ENCODE data around the gene PTPRA. TPM values are rescaled to one million over a fixed set of nuclear protein-coding genes. Genes with fewer than 3 reads are reported as not detected.

PTPRA gene
- total and polyA plus RNA-seq, 2 of the 8 experiments (the other 6 are each of a cell fraction or from before 2014, with no cell fraction given) = 47.7 to 51.3 TPM

GRCh38 chr20:2911200-2911599 is 37.9 kb downstream of the PTPRA start:
- Histone ChIP-seq H3K36me3 (ENCODE audit: control insufficient read depth in 2 of 4, insufficient read depth in 4 of 4, low read length in 3 of 4) (no peaks in the 10 kb centered on the region), H4K20me1 (replicated peaks in 1 of 2; ENCODE audit: control insufficient read depth in 1 of 2, insufficient read depth in 2 of 2, low read length in 2 of 2) (no peaks in the 10 kb centered on the region), H3K4ac (replicated peaks; ENCODE audit: insufficient read length, low read depth, low read length) (no peak overlapping the region), H3K4me1 (replicated peaks in 1 of 4; ENCODE audit: control insufficient read depth in 3 of 4, insufficient read depth in 4 of 4, low read length in 3 of 4) (no peaks in the 10 kb centered on the region), H3K18ac (ENCODE audit: extremely low read depth, low read length) (no peak overlapping the region), H3K27me3 (replicated peaks in 1 of 4; ENCODE audit: control insufficient read depth in 3 of 4, extremely low read depth in 1 of 4, insufficient read depth in 3 of 4, low read length in 3 of 4) (no peaks in the 10 kb centered on the region), H3K4me2 (ENCODE audit: insufficient read depth in 1 of 2, low read depth in 2 of 2, low read length in 2 of 2) (peak overlapping the region in 1 of 2 experiments; percentile 2; a peak in 1 of 4 replicates), H3K79me1 (ENCODE audit: low read depth, low read length) (peaks cover 2% of the 10 kb centered on the region; the same call in 1 of the 2 replicates), H2BK120ac (replicated peaks; ENCODE audit: low read depth, low read length) (no peak overlapping the region), H4K8ac (ENCODE audit: extremely low read depth, insufficient read depth, low read length) (no peak overlapping the region), H2BK5ac (ENCODE audit: low read depth, low read length) (no peak overlapping the region), H3K9me3 (ENCODE audit: insufficient read depth in 2 of 2, low read depth in 1 of 2, low read length in 1 of 2) (no peaks in the 10 kb centered on the region), H3K14ac (ENCODE audit: insufficient read length) (no peak overlapping the region), H3K56ac (replicated peaks; ENCODE audit: insufficient read length, low read depth, low read length) (no peak overlapping the region), H2BK12ac (ENCODE audit: low read depth, low read length) (no peak overlapping the region), H2AFZ (ENCODE audit: low read length) (no peak overlapping the region), H2BK20ac (ENCODE audit: low read length) (no peak overlapping the region), H3K9ac (replicated peaks in 1 of 4; ENCODE audit: extremely low read depth in 1 of 4, low read depth in 3 of 4, low read length in 3 of 4) (no peak overlapping the region), H3K23me2 (ENCODE audit: low read depth, low read length) (no peaks in the 10 kb centered on the region), H4K91ac (replicated peaks; ENCODE audit: insufficient read length, low read length) (no peak overlapping the region), H3K79me2 (ENCODE audit: control insufficient read depth in 1 of 2, insufficient read depth in 2 of 2, low read length in 2 of 2) (peaks cover 0 to 10% of the 10 kb centered on the region in 2 experiments; a peak in 1 of 4 replicates), H3K4me3 (ENCODE audit: extremely low read depth in 1 of 4, insufficient read depth in 2 of 4, low read depth in 3 of 4, low read length in 4 of 4) (no peak overlapping the region), H3K27ac (ENCODE audit: low read depth, low read length) (no peak overlapping the region), H2AK5ac (ENCODE audit: low read depth, low read length) (no peak overlapping the region), H2BK15ac (ENCODE audit: low read length) (no peak overlapping the region), H4K5ac (ENCODE audit: insufficient read length, low read depth, low read length) (no peak overlapping the region), H3K23ac (ENCODE audit: insufficient read length) (no peak overlapping the region)
- CTCF ChIA-PET (ENCODE audit: partially characterized antibody) = interaction anchor here (0.6 to 2.1 kb wide), 2 partner anchors 12 to 197 kb away, joined by 4 to 7 read pairs; no protein-coding TSS in a partner anchor
- POLR2A ChIA-PET (ENCODE audit: partially characterized antibody) = no interaction called here
- TF ChIP-seq CBX8 (IDR thresholded peaks at IDR 0.05; ENCODE audit: borderline replicate concordance, low read depth, low read length) (no peak), YY1 (IDR thresholded peaks at IDR 0.05; ENCODE audit: low read depth, low read length) (no peak), E2F6 (IDR thresholded peaks at IDR 0.05) (no peak), EGR1 (IDR thresholded peaks at IDR 0.05; ENCODE audit: borderline replicate concordance, low read depth, low read length) (no peak)
- FAIRE-seq (no peak), DNase-seq (ENCODE audit: low read depth in 1 of 2, low spot score in 2 of 2) (no peak)
